ENCODE data around the gene TMEM175.
"Not testable (repeated sequence)": the region's sequence is repeated elsewhere in the genome, so short reads cannot be mapped to it uniquely, and the experiment has no call there.

The TMEM175 gene

GRCh38 chr4:993111-994029, 61.1 kb downstream of the TMEM175 start, which contains the start of gene SLC26A1:
Gene SLC26A1 (minus strand): TSS chr4:993404. CDS start chr4:991703, 1,701 bp downstream.
- peaks cover 1% of the 10 kb centered on the region; the same call in 1 of the 2 replicates for H3K4me1 ChIP-seq (ENCODE audit: control insufficient read depth, insufficient read depth, low read length)
- H3K9me3 ChIP-seq (ENCODE audit: control insufficient read depth, insufficient read depth, low read length) = no peaks in the 10 kb centered on the region
- WGBS (ENCODE audit: insufficient coverage, insufficient read length) = no CpG with 5 or more reads among the region's 37 CpGs
- H3K4me3 ChIP-seq (ENCODE audit: low read length) = no peak within 1 kb of the TSS
- no peak within 1 kb of the TSS for H3K27ac ChIP-seq (ENCODE audit: low read length)
- H3K27me3 ChIP-seq (ENCODE audit: control insufficient read depth, insufficient read depth, low read length) = peaks cover 19% of the 10 kb centered on the region; the same call in 1 of the 2 replicates
- H3K36me3 ChIP-seq (ENCODE audit: control insufficient read depth, insufficient read depth, low read length) = no peaks in the 10 kb centered on the region; the same call in 1 of the 2 replicates
- DNase-seq (ENCODE audit: low read depth, low spot score) = no peak

GRCh38 chr4:995311-996026, 63.2 kb downstream of the TMEM175 start:
- Histone ChIP-seq H3K27ac (ENCODE audit: low read length) (no peak overlapping the region), H3K9me3 (ENCODE audit: control insufficient read depth, insufficient read depth, low read length) (no peaks in the 10 kb centered on the region), H3K36me3 (ENCODE audit: control insufficient read depth, insufficient read depth, low read length) (no peaks in the 10 kb centered on the region), H3K27me3 (ENCODE audit: control insufficient read depth, insufficient read depth, low read length) (peaks cover 25% of the 10 kb centered on the region; the same call in 1 of the 2 replicates), H3K4me3 (ENCODE audit: low read length) (no peak overlapping the region), H3K4me1 (ENCODE audit: control insufficient read depth, insufficient read depth, low read length) (peaks cover 1% of the 10 kb centered on the region; the same call in 1 of the 2 replicates)
- DNase-seq (ENCODE audit: low read depth, low spot score) = no peak
- no CpG with 5 or more reads among the region's 23 CpGs for WGBS (ENCODE audit: insufficient coverage, insufficient read length)

- H3K4me3 ChIP-seq (ENCODE audit: low read length) = no peak overlapping the region
- H3K4me1 ChIP-seq (ENCODE audit: control insufficient read depth, insufficient read depth, low read length) = peaks cover 1% of the 10 kb centered on the region; the same call in 1 of the 2 replicates
- H3K36me3 ChIP-seq (ENCODE audit: control insufficient read depth, insufficient read depth, low read length) = no peaks in the 10 kb centered on the region
- no peak for DNase-seq (ENCODE audit: low read depth, low spot score)
- no CpG with 5 or more reads among the region's 15 CpGs for WGBS (ENCODE audit: insufficient coverage, insufficient read length)
- H3K9me3 ChIP-seq (ENCODE audit: control insufficient read depth, insufficient read depth, low read length) = no peaks in the 10 kb centered on the region
- H3K27ac ChIP-seq (ENCODE audit: low read length) = no peak overlapping the region
- H3K27me3 ChIP-seq (ENCODE audit: control insufficient read depth, insufficient read depth, low read length) = peaks cover 30% of the 10 kb centered on the region; the same call in 1 of the 2 replicates
Observed at GRCh38 chr4:996030-996996, 64.1 kb downstream of the TMEM175 start.

- DNase-seq (ENCODE audit: low read depth, low spot score) = no peak
- Histone ChIP-seq H3K4me3 (ENCODE audit: low read length) (no peak overlapping the region; the same call in 1 of the 2 replicates), H3K36me3 (ENCODE audit: control insufficient read depth, insufficient read depth, low read length) (no peaks in the 10 kb centered on the region), H3K27ac (ENCODE audit: low read length) (no peak overlapping the region), H3K27me3 (ENCODE audit: control insufficient read depth, insufficient read depth, low read length) (peaks cover 36% of the 10 kb centered on the region; the same call in 1 of the 2 replicates), H3K9me3 (ENCODE audit: control insufficient read depth, insufficient read depth, low read length) (no peaks in the 10 kb centered on the region), H3K4me1 (ENCODE audit: control insufficient read depth, insufficient read depth, low read length) (peaks cover 1% of the 10 kb centered on the region; the same call in 1 of the 2 replicates)
- WGBS (ENCODE audit: insufficient coverage, insufficient read length) = no CpG with 5 or more reads among the region's 25 CpGs
Observed at GRCh38 chr4:996997-997374, 64.7 kb downstream of the TMEM175 start.

GRCh38 chr4:997375-998071, 65.3 kb downstream of the TMEM175 start:
- H3K4me1 ChIP-seq (ENCODE audit: control insufficient read depth, insufficient read depth, low read length) = peaks cover 1% of the 10 kb centered on the region; the same call in 1 of the 2 replicates
- no peak for DNase-seq (ENCODE audit: low read depth, low spot score)
- no peaks in the 10 kb centered on the region for H3K36me3 ChIP-seq (ENCODE audit: control insufficient read depth, insufficient read depth, low read length)
- peaks cover 41% of the 10 kb centered on the region; the same call in 1 of the 2 replicates for H3K27me3 ChIP-seq (ENCODE audit: control insufficient read depth, insufficient read depth, low read length)
- peak overlapping the region; percentile 38; the same call in 1 of the 2 replicates for H3K4me3 ChIP-seq (ENCODE audit: low read length)
- WGBS (ENCODE audit: insufficient coverage, insufficient read length) = no CpG with 5 or more reads among the region's 68 CpGs
- H3K27ac ChIP-seq (ENCODE audit: low read length) = no peak overlapping the region
- H3K9me3 ChIP-seq (ENCODE audit: control insufficient read depth, insufficient read depth, low read length) = no peaks in the 10 kb centered on the region

GRCh38 chr4:998096-998691, 65.9 kb downstream of the TMEM175 start:
- Histone ChIP-seq H3K27me3 (ENCODE audit: control insufficient read depth, insufficient read depth, low read length) (peaks cover 44% of the 10 kb centered on the region; the same call in 1 of the 2 replicates), H3K9me3 (ENCODE audit: control insufficient read depth, insufficient read depth, low read length) (no peaks in the 10 kb centered on the region), H3K36me3 (ENCODE audit: control insufficient read depth, insufficient read depth, low read length) (no peaks in the 10 kb centered on the region; the same call in 1 of the 2 replicates), H3K4me3 (ENCODE audit: low read length) (no peak overlapping the region), H3K27ac (ENCODE audit: low read length) (no peak overlapping the region), H3K4me1 (ENCODE audit: control insufficient read depth, insufficient read depth, low read length) (peaks cover 2% of the 10 kb centered on the region; the same call in 1 of the 2 replicates)
- DNase-seq (ENCODE audit: low read depth, low spot score) = no peak
- WGBS (ENCODE audit: insufficient coverage, insufficient read length) = no CpG with 5 or more reads among the region's 12 CpGs

GRCh38 chr4:999240-999863, 67.1 kb downstream of the TMEM175 start:
- H3K4me1 ChIP-seq (ENCODE audit: control insufficient read depth, insufficient read depth, low read length); H3K36me3 ChIP-seq (ENCODE audit: control insufficient read depth, insufficient read depth, low read length); H3K9me3 ChIP-seq (ENCODE audit: control insufficient read depth, insufficient read depth, low read length); H3K4me3 ChIP-seq (ENCODE audit: low read length); H3K27ac ChIP-seq (ENCODE audit: low read length); DNase-seq (ENCODE audit: low read depth, low spot score): not testable (repeated sequence)
- WGBS (ENCODE audit: insufficient coverage, insufficient read length) = no CpG with 5 or more reads among the region's 21 CpGs
- peaks cover 55% of the 10 kb centered on the region; the same call in 1 of the 2 replicates for H3K27me3 ChIP-seq (ENCODE audit: control insufficient read depth, insufficient read depth, low read length)

- Histone ChIP-seq H3K27ac (ENCODE audit: low read length) (no peak overlapping the region), H3K4me3 (ENCODE audit: low read length) (no peak overlapping the region), H3K36me3 (ENCODE audit: control insufficient read depth, insufficient read depth, low read length) (no peaks in the 10 kb centered on the region; the same call in 1 of the 2 replicates), H3K27me3 (ENCODE audit: control insufficient read depth, insufficient read depth, low read length) (peaks cover 57% of the 10 kb centered on the region; the same call in 1 of the 2 replicates), H3K4me1 (ENCODE audit: control insufficient read depth, insufficient read depth, low read length) (peaks cover 6% of the 10 kb centered on the region), H3K9me3 (ENCODE audit: control insufficient read depth, insufficient read depth, low read length) (no peaks in the 10 kb centered on the region)
- WGBS (ENCODE audit: insufficient coverage, insufficient read length) = no CpG with 5 or more reads among the region's 18 CpGs
- DNase-seq (ENCODE audit: low read depth, low spot score) = no peak
Observed at GRCh38 chr4:999882-1000425, 67.7 kb downstream of the TMEM175 start.
